ENCODE measurements around the gene GRB2. TPM values are rescaled to one million over a fixed set of nuclear protein-coding genes. Genes with fewer than 3 reads are reported as not detected.

The GRB2 gene
- total and polyA plus RNA-seq, 2 of the 8 experiments (the other 6 are each of a cell fraction or from before 2014, with no cell fraction given) = 44.2 to 101 TPM

DNA sequence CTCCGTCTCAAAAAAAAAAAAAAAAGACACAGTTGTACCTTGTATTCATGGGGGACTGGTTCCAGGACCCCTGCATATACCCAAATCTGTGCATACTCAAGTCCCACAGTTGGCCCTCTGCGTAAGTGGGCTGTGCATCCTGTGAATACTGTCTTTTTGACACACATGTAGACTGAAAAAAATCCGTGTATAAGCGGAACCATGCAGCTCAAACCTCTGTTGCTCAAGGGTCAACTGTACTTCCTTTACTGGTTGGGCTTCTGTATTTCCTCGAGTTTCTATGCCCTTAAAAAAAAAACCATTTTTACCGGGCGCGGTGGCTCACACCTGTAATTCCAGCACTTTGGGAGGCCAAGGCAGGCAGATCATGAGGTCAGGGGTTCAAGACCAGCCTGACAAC is 52.3 kb downstream of the GRB2 start (continued):
- TF ChIP-seq SAP30 (IDR thresholded peaks at IDR 0.05; ENCODE audit: insufficient read depth, insufficient replicate concordance, low read length) = no peak

Data from H1 (cell line).